Amygdala (tissue), 56 donors: Measurements from ENCODE around the gene NDUFS7.

ENCODE experiments used
- DNase-seq, 56 donors: peaks; one replicate each; lab custom pipeline; 2025; lab: John Stamatoyannopoulos, UW

Gene NDUFS7

GRCh38 chr19:1364070-1364704, 19.5 kb upstream of the NDUFS7 start:
- DNase-seq: no peak

GRCh38 chr19:1365319-1366269, 18.1 kb upstream of the NDUFS7 start:
- DNase-seq: peak in 11 of 56 donors; percentile 15 to 59 (median 21)

GRCh38 chr19:1366296-1366695, 17.4 kb upstream of the NDUFS7 start:
- DNase-seq: no peak

GRCh38 chr19:1366899-1367870, 16.5 kb upstream of the NDUFS7 start:
- peak in 3 of 56 donors; percentile 18 to 44 (median 29) for DNase-seq

GRCh38 chr19:1369214-1369805, 14.4 kb upstream of the NDUFS7 start:
- DNase-seq: no peak

- DNase-seq: no peak
These were observed 12.9 kb upstream of the NDUFS7 start for GRCh38 chr19:1370579-1371361.

- DNase-seq: no peak
These were observed 10.6 kb upstream of the NDUFS7 start for GRCh38 chr19:1373042-1373533.

- peak in 19 of 56 donors; percentile 6 to 63 (median 42) for DNase-seq
These were observed 10.0 kb upstream of the NDUFS7 start for GRCh38 chr19:1373534-1374249.

GRCh38 chr19:1374250-1374577, 9.5 kb upstream of the NDUFS7 start:
- DNase-seq: no peak

- DNase-seq: no peak
These were observed 7.3 kb upstream of the NDUFS7 start for GRCh38 chr19:1376415-1376805.

- DNase-seq: no peak
These were observed 6.3 kb upstream of the NDUFS7 start for GRCh38 chr19:1377176-1377964.

- no peak for DNase-seq
These were observed 5.5 kb upstream of the NDUFS7 start for GRCh38 chr19:1377965-1378785.

- no peak for DNase-seq
These were observed 4.4 kb upstream of the NDUFS7 start for GRCh38 chr19:1379126-1379905.

GRCh38 chr19:1379961-1380489, 3.7 kb upstream of the NDUFS7 start:
- no peak for DNase-seq

- no peak for DNase-seq
These were observed 1.5 kb upstream of the NDUFS7 start for GRCh38 chr19:1382250-1382649.

- no peak for DNase-seq
These were observed 743 bp upstream of the NDUFS7 start for GRCh38 chr19:1383017-1383311.
